HepG2 (cell line): ENCODE measurements around the gene TUBAL3. TPM values are rescaled to one million over a fixed set of nuclear protein-coding genes. Genes with fewer than 3 reads are reported as not detected.

ENCODE experiments used
- ATAC-seq: fragments of 200-7000 bp; cut with Tn5 transposase; 3 replicates; pipeline ENCODE4 v1.9.1; 2020; ENCODE audit warnings: mild to moderate bottlenecking, moderate library complexity
- BruUV-seq: library from RNA; stranded (reverse); fragments of 400-500 nt; replicated peaks from 2 replicates; lab custom pipeline; 2021; lab: Mats Ljungman, UMichigan
- CTCF ChIA-PET: fragments of 300-600 bp; formaldehyde crosslinking; extraction: SDS; loops from one replicate; lab custom pipeline; 2021; ENCODE audit warnings: low total read pairs, inconsistent platforms, low intra/inter-chr PET ratio; lab: Yijun Ruan, JAX
- POLR2A ChIA-PET: fragments of 350-600 bp; sonication (Branson Sonifier 250); formaldehyde crosslinking; loops from one replicate; lab custom pipeline; 2020; ENCODE audit warnings: antibody characterized with exemption, inconsistent platforms; lab: Yijun Ruan, JAX
- DNase-seq: peaks from one replicate; pipeline ENCODE4 v3.0.0-alpha.2; 2015; ENCODE audit warnings: low spot score
- FAIRE-seq: peaks from 3 replicates; lab custom pipeline; 2011; peaks lifted over from hg19 to GRCh38; lab: Jason Lieb, UNC
- H2AFZ ChIP-seq: one replicate; pipeline ENCODE4 v1.6.1; 2011; ENCODE audit warnings: low read length, inconsistent platforms
- H3K27ac ChIP-seq: fragments of 300-600 bp; 3 replicates; pipeline ENCODE4 v1.8.0; 2011; ENCODE audit warnings: mixed run types, mild to moderate bottlenecking, mixed read lengths, low read length, inconsistent platforms; ENCODE audit not compliant: insufficient read depth; ENCODE audit errors: extremely low read length
- H3K27me3 ChIP-seq, 2 experiments: fragments of 200-600 bp in 1 of 2; 2 replicates in 1 of 2; 3 replicates in 1 of 2; pipeline versions ENCODE4 v1.6.0 to v1.8.0; 2011; ENCODE audit warnings: low read length in 2 of 2, mild to moderate bottlenecking in 2 of 2, moderate library complexity in 2 of 2, inconsistent platforms in 1 of 2; ENCODE audit not compliant: insufficient read depth in 2 of 2, control insufficient read depth in 1 of 2
- H3K36me3 ChIP-seq, 2 experiments: fragments of 200-600 bp in 1 of 2; replicated peaks in 1 of 2; 2 replicates in 1 of 2; 3 replicates in 1 of 2; pipeline versions ENCODE4 v1.5.1 to v1.8.0; 2011; ENCODE audit warnings: low read length in 2 of 2, inconsistent platforms in 1 of 2; ENCODE audit not compliant: insufficient read depth in 2 of 2, control insufficient read depth in 1 of 2
- H3K4me1 ChIP-seq: 2 replicates; pipeline ENCODE4 v1.5.1; 2012; ENCODE audit warnings: low read length, inconsistent platforms; ENCODE audit not compliant: insufficient read depth
- H3K4me2 ChIP-seq: 2 replicates; pipeline ENCODE4 v1.6.0; 2011; ENCODE audit warnings: low read depth, low read length, inconsistent platforms
- H3K4me3 ChIP-seq, 3 experiments: fragments of 200-600 bp in 1 of 3; sonication (generic), shearing (Covaris generic) in 1 of 3; replicated peaks in 1 of 3; 2 replicates each; pipeline ENCODE4 v1.5.1; 2011 to 2016; ENCODE audit warnings: low read length in 3 of 3, inconsistent platforms in 2 of 3, low read depth in 2 of 3, mild to moderate bottlenecking in 2 of 3, control low read depth in 1 of 3, mixed read lengths in 1 of 3; ENCODE audit not compliant: insufficient read depth in 1 of 3
- H3K79me2 ChIP-seq: one replicate; pipeline ENCODE4 v1.6.1; 2011; ENCODE audit warnings: low read length, inconsistent platforms; ENCODE audit not compliant: insufficient read depth
- H3K9ac ChIP-seq: 2 replicates; pipeline ENCODE4 v1.6.0; 2011; ENCODE audit warnings: mild to moderate bottlenecking, low read depth, low read length, inconsistent platforms; ENCODE audit not compliant: insufficient read depth
- H3K9me3 ChIP-seq: 2 replicates; pipeline ENCODE4 v1.5.1; 2012; ENCODE audit warnings: mild to moderate bottlenecking, low read length
- H4K20me1 ChIP-seq: 2 replicates; pipeline ENCODE4 v1.6.0; 2011; ENCODE audit warnings: inconsistent platforms, mild to moderate bottlenecking, low read length, moderate library complexity; ENCODE audit not compliant: insufficient read depth
- MIER3 ChIP-seq: IDR thresholded peaks from 2 replicates; pipeline ENCODE4 v1.6.1; 2016; ENCODE audit warnings: missing compliant biosample characterization, borderline replicate concordance
- TGIF2 ChIP-seq: IDR thresholded peaks from 2 replicates; pipeline ENCODE4 v1.6.1; 2016; ENCODE audit warnings: control low read depth, missing compliant biosample characterization
- TOE1 ChIP-seq: sonication (generic); formaldehyde crosslinking; IDR thresholded peaks from 2 replicates; pipeline ENCODE4 v1.4.0; 2020; ENCODE audit warnings: mild to moderate bottlenecking, missing genetic modification reagents
- ZNF10 ChIP-seq: sonication (generic); formaldehyde crosslinking; IDR thresholded peaks from 2 replicates; pipeline ENCODE4 v1.4.0; 2020; ENCODE audit warnings: mild to moderate bottlenecking, low read depth, missing genetic modification reagents, borderline replicate concordance
- ZZZ3 ChIP-seq: sonication (generic); formaldehyde crosslinking; IDR thresholded peaks from 2 replicates; pipeline ENCODE4 v1.4.0; 2020; ENCODE audit warnings: missing genetic modification reagents, mild to moderate bottlenecking, borderline replicate concordance
- WGBS: methylation state at CpG from one replicate; pipeline ENCODE4 v1.1.6; 2017; ENCODE audit warnings: low lambda C conversion rate; 5-methylcytosine and 5-hydroxymethylcytosine counted together
- in situ Hi-C: cut with HindIII; loops from 2 replicates; pipeline ENCODE4 v1.10.0; 2017; ENCODE audit warnings: low pct_unique_long_range_greater_than_20kb; ENCODE audit not compliant: extremely low pct_ligation_motif_present
- intact Hi-C: fragments of 100-400 bp; cut with micrococcal nuclease; formaldehyde crosslinking; loops from one replicate; pipeline ENCODE4 v1.10.0; 2022; ENCODE audit not compliant: unreplicated experiment
- polyA plus RNA-seq, 8 experiments: library from polyadenylated mRNA; depleted of rRNA in 3 of 8; stranded (reverse) in 7 of 8; unstranded in 1 of 8; fragments of >200 nt; fragmentation: Illumina TruSeq in 4 of 8; extraction: Trizol in 4 of 8; gene quantifications; 2 replicates each; pipeline versions ENCODE4 v1.2.1 to v1.2.3, GENCODE V29; 2011 to 2016; ENCODE audit warnings: low read depth in 4 of 8, missing spikeins in 1 of 8, mixed read lengths in 1 of 8; ENCODE audit not compliant: insufficient read depth in 1 of 8
- total RNA-seq, 5 experiments: library from RNA; depleted of rRNA; stranded (reverse); fragments of >200 nt; fragmentation: Illumina TruSeq; extraction: Trizol; gene quantifications; 2 replicates each; pipeline ENCODE4 v1.2.3, GENCODE V29; 2016; ENCODE audit warnings: low read depth in 1 of 5
- TF ChIP-seq, protein P1 (sequence below): sonication (generic); formaldehyde crosslinking; IDR thresholded peaks from 2 replicates; pipeline ENCODE4 v1.5.1; 2020; ENCODE audit warnings: missing genetic modification reagents, mild to moderate bottlenecking, borderline replicate concordance
- TF ChIP-seq, protein P2 (sequence below): sonication (generic); formaldehyde crosslinking; IDR thresholded peaks from 2 replicates; pipeline ENCODE4 v1.4.0; 2020; ENCODE audit warnings: missing genetic modification reagents, borderline replicate concordance

The TUBAL3 gene
- total and polyA plus RNA-seq, 2 of the 13 experiments (the other 11 are each of a cell fraction or from before 2014, with no cell fraction given): 0.07 to 0.26 TPM

DNA sequence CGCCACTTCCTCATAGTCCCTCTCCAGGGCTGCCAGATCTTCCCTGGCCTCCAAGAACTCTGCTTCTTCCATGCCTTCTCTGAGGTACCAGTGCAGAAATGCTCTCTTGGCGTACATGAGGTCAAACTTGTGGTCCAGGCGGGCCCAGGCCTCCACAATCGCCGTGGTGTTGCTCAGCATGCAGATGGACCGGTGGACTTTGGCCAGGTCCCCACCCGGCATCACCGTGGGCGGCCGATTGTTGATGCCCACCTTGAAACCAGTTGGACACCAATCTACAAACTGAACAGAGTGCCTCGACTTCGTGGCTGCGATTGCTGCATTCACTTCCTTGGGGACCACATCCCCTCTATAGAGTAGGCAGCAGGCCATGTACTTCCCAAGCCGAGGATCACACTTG is 11.1 kb downstream of the TUBAL3 start:
- no peaks in the 10 kb centered on the region for H3K36me3 ChIP-seq
- H3K4me1 ChIP-seq: peaks cover 8% of the 10 kb centered on the region; the same call in 1 of the 2 replicates
- no peak for ATAC-seq
- BruUV-seq: no TSS peak
- no peak overlapping the region for H3K4me3 ChIP-seq
- POLR2A ChIA-PET: no interaction called here
- TF ChIP-seq, protein P1, sequence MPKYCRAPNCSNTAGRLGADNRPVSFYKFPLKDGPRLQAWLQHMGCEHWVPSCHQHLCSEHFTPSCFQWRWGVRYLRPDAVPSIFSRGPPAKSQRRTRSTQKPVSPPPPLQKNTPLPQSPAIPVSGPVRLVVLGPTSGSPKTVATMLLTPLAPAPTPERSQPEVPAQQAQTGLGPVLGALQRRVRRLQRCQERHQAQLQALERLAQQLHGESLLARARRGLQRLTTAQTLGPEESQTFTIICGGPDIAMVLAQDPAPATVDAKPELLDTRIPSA (CRISPR knock-in tag): no peak
- TF ChIP-seq TGIF2 (no peak), MIER3 (CRISPR knock-in tag) (no peak), ZZZ3 (CRISPR knock-in tag) (no peak), TOE1 (CRISPR knock-in tag) (no peak), ZNF10 (CRISPR knock-in tag) (no peak)
- TF ChIP-seq, protein P2, sequence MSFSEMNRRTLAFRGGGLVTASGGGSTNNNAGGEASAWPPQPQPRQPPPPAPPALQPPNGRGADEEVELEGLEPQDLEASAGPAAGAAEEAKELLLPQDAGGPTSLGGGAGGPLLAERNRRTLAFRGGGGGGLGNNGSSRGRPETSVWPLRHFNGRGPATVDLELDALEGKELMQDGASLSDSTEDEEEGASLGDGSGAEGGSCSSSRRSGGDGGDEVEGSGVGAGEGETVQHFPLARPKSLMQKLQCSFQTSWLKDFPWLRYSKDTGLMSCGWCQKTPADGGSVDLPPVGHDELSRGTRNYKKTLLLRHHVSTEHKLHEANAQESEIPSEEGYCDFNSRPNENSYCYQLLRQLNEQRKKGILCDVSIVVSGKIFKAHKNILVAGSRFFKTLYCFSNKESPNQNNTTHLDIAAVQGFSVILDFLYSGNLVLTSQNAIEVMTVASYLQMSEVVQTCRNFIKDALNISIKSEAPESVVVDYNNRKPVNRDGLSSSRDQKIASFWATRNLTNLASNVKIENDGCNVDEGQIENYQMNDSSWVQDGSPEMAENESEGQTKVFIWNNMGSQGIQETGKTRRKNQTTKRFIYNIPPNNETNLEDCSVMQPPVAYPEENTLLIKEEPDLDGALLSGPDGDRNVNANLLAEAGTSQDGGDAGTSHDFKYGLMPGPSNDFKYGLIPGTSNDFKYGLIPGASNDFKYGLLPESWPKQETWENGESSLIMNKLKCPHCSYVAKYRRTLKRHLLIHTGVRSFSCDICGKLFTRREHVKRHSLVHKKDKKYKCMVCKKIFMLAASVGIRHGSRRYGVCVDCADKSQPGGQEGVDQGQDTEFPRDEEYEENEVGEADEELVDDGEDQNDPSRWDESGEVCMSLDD (CRISPR knock-in tag): no peak
- peaks cover 35% of the 10 kb centered on the region for H3K9me3 ChIP-seq
- CTCF ChIA-PET: no interaction called here
- no peak overlapping the region for H2AFZ ChIP-seq
- H3K9ac ChIP-seq: no peak overlapping the region
- in situ Hi-C loops: loop anchor here (25.0 kb wide), 1 partner anchor 556 kb away; the partner anchor contains the start of gene AKR1E2
- peaks cover 3 to 7% of the 10 kb centered on the region in 2 experiments; a peak in 2 of 5 replicates for H3K27me3 ChIP-seq
- no peak for DNase-seq
- H4K20me1 ChIP-seq: no peaks in the 10 kb centered on the region
- WGBS: 60% methylated on average over 7 of the region's 14 CpGs
- H3K4me2 ChIP-seq: no peak overlapping the region
- no peaks in the 10 kb centered on the region for H3K79me2 ChIP-seq
- no peak for FAIRE-seq
- intact Hi-C loops: no loop called here
- no peak overlapping the region for H3K27ac ChIP-seq
